Mesendoderm (in vitro differentiated cells): ENCODE results near the gene GDF15.

Experiments
- DNase-seq: peaks from one replicate; pipeline ENCODE4 v3.0.0; 2013
- H2AK5ac ChIP-seq: 2 replicates; pipeline ENCODE4 v1.6.1; 2013; ENCODE audit warnings: low read length, inconsistent platforms
- H2BK120ac ChIP-seq: 2 replicates; pipeline ENCODE4 v1.6.1; 2013; ENCODE audit warnings: low read depth, mild to moderate bottlenecking, low read length, moderate library complexity, mixed read lengths
- H2BK15ac ChIP-seq: replicated peaks from 2 replicates; pipeline ENCODE4 v1.6.1; 2013; ENCODE audit warnings: low read depth, mild to moderate bottlenecking, moderate library complexity
- H2BK5ac ChIP-seq: 2 replicates; pipeline ENCODE4 v1.6.1; 2013; ENCODE audit warnings: low read length, inconsistent platforms
- H3K18ac ChIP-seq: 2 replicates; pipeline ENCODE4 v1.6.1; 2013; ENCODE audit warnings: mild to moderate bottlenecking, low read length, mixed read lengths
- H3K23ac ChIP-seq: one replicate; pipeline ENCODE4 v1.6.1; 2013; ENCODE audit warnings: low read length
- H3K27ac ChIP-seq: 2 replicates; pipeline ENCODE4 v1.5.1; 2013; ENCODE audit warnings: low read depth, mild to moderate bottlenecking, inconsistent platforms, low read length, moderate library complexity
- H3K27me3 ChIP-seq: 2 replicates; pipeline ENCODE4 v1.6.1; 2013; ENCODE audit warnings: low read length, control low read depth, mild to moderate bottlenecking, inconsistent platforms; ENCODE audit not compliant: insufficient read depth, poor library complexity
- H3K36me3 ChIP-seq: 2 replicates; pipeline ENCODE4 v1.6.1; 2013; ENCODE audit warnings: low read length, inconsistent platforms; ENCODE audit not compliant: control insufficient read depth, insufficient read depth
- H3K4ac ChIP-seq: one replicate; pipeline ENCODE4 v1.6.1; 2013; ENCODE audit warnings: low read depth, mild to moderate bottlenecking, low read length, moderate library complexity
- H3K4me1 ChIP-seq: 2 replicates; pipeline ENCODE4 v1.6.1; 2013; ENCODE audit warnings: low read depth, low read length, inconsistent platforms; ENCODE audit not compliant: control insufficient read depth
- H3K4me2 ChIP-seq: 2 replicates; pipeline ENCODE4 v1.6.1; 2013; ENCODE audit warnings: low read length
- H3K4me3 ChIP-seq: 2 replicates; pipeline ENCODE4 v1.5.1; 2013; ENCODE audit warnings: mild to moderate bottlenecking, low read length
- H3K56ac ChIP-seq: one replicate; pipeline ENCODE4 v1.6.1; 2013; ENCODE audit warnings: low read length
- H3K79me1 ChIP-seq: 2 replicates; pipeline ENCODE4 v1.6.1; 2013; ENCODE audit warnings: low read length, inconsistent platforms
- H3K79me2 ChIP-seq: 2 replicates; pipeline ENCODE4 v1.6.1; 2013; ENCODE audit warnings: mild to moderate bottlenecking, low read length; ENCODE audit not compliant: control insufficient read depth, insufficient read depth
- H3K9ac ChIP-seq: 2 replicates; pipeline ENCODE4 v1.6.1; 2013; ENCODE audit warnings: low read length, inconsistent platforms
- H4K5ac ChIP-seq: one replicate; pipeline ENCODE4 v1.6.1; 2013; ENCODE audit warnings: low read length
- H4K8ac ChIP-seq: one replicate; pipeline ENCODE4 v1.6.1; 2013; ENCODE audit warnings: low read depth, mild to moderate bottlenecking, control low read depth, low read length, moderate library complexity
- WGBS: extraction: QIAGEN DNeasy Blood & Tissue Kit; methylation state at CpG from one replicate; pipeline ENCODE4 v1.1.7; 2013; ENCODE audit warnings: low lambda C conversion rate, missing lambda C conversion rate; ENCODE audit not compliant: insufficient coverage; ENCODE audit errors: extremely low coverage; 5-methylcytosine and 5-hydroxymethylcytosine counted together

The GDF15 gene

GRCh38 chr19:18427743-18428113 is 41.8 kb downstream of the GDF15 start:
- H3K27me3 ChIP-seq: no peaks in the 10 kb centered on the region
- no peak overlapping the region for H4K8ac ChIP-seq
- H3K23ac ChIP-seq: no peak overlapping the region
- no peak overlapping the region for H3K18ac ChIP-seq
- peaks cover 2% of the 10 kb centered on the region for H3K4me1 ChIP-seq
- H3K4me2 ChIP-seq: no peak overlapping the region
- H3K27ac ChIP-seq: no peak overlapping the region
- H3K36me3 ChIP-seq: no peaks in the 10 kb centered on the region
- peaks cover 4% of the 10 kb centered on the region for H3K79me1 ChIP-seq
- H2BK120ac ChIP-seq: no peak overlapping the region
- no peak overlapping the region for H3K4ac ChIP-seq
- no peak overlapping the region for H2BK5ac ChIP-seq
- H2AK5ac ChIP-seq: no peak overlapping the region
- H2BK15ac ChIP-seq: no peak overlapping the region
- no CpG with 5 or more reads among the region's 12 CpGs for WGBS
- no peak overlapping the region for H3K4me3 ChIP-seq
- DNase-seq: no peak
- H3K79me2 ChIP-seq: peaks cover 2% of the 10 kb centered on the region
- no peak overlapping the region for H4K5ac ChIP-seq
- no peak overlapping the region for H3K9ac ChIP-seq
- H3K56ac ChIP-seq: no peak overlapping the region

GRCh38 chr19:18428173-18428786 is 42.3 kb downstream of the GDF15 start:
- H3K4me2 ChIP-seq: no peak overlapping the region
- H3K4me3 ChIP-seq: no peak overlapping the region
- no peak overlapping the region for H3K27ac ChIP-seq
- H3K79me1 ChIP-seq: peaks cover 2% of the 10 kb centered on the region
- H3K36me3 ChIP-seq: no peaks in the 10 kb centered on the region
- no peak overlapping the region for H3K56ac ChIP-seq
- no peak overlapping the region for H3K4ac ChIP-seq
- H2BK15ac ChIP-seq: no peak overlapping the region
- WGBS: no CpG with 5 or more reads among the region's 17 CpGs
- H3K23ac ChIP-seq: no peak overlapping the region
- no peak overlapping the region for H4K8ac ChIP-seq
- H4K5ac ChIP-seq: no peak overlapping the region
- no peak overlapping the region for H2BK120ac ChIP-seq
- H3K27me3 ChIP-seq: no peaks in the 10 kb centered on the region
- DNase-seq: no peak
- peaks cover 2% of the 10 kb centered on the region for H3K4me1 ChIP-seq
- no peak overlapping the region for H3K18ac ChIP-seq
- H2BK5ac ChIP-seq: no peak overlapping the region
- no peak overlapping the region for H3K9ac ChIP-seq
- no peak overlapping the region for H2AK5ac ChIP-seq
- peaks cover under 1% of the 10 kb centered on the region for H3K79me2 ChIP-seq

GRCh38 chr19:18428787-18429674 is 43.1 kb downstream of the GDF15 start:
- Histone ChIP-seq H3K79me1 (no peaks in the 10 kb centered on the region), H4K8ac (no peak overlapping the region), H3K27ac (peak overlapping the region; percentile 79), H3K9ac (peak overlapping the region; percentile 69), H3K4me3 (no peak overlapping the region), H2BK5ac (no peak overlapping the region), H2BK15ac (no peak overlapping the region), H4K5ac (no peak overlapping the region), H2AK5ac (no peak overlapping the region), H2BK120ac (no peak overlapping the region), H3K18ac (peak overlapping the region; percentile 22), H3K23ac (no peak overlapping the region), H3K27me3 (no peaks in the 10 kb centered on the region), H3K36me3 (no peaks in the 10 kb centered on the region), H3K79me2 (no peaks in the 10 kb centered on the region), H3K4me1 (peaks cover 2% of the 10 kb centered on the region), H3K4me2 (peak overlapping the region; percentile 68), H3K56ac (peak overlapping the region; percentile 90), H3K4ac (peak overlapping the region; percentile 5)
- WGBS: no CpG with 5 or more reads among the region's 77 CpGs
- peak; percentile 97 for DNase-seq

GRCh38 chr19:18429717-18430416 is 43.9 kb downstream of the GDF15 start:
- no peaks in the 10 kb centered on the region for H3K36me3 ChIP-seq
- WGBS: no CpG with 5 or more reads among the region's 13 CpGs
- no peak overlapping the region for H3K4me3 ChIP-seq

GRCh38 chr19:18430417-18431144 is 44.6 kb downstream of the GDF15 start:
- no peak overlapping the region for H4K8ac ChIP-seq
- no peak overlapping the region for H3K9ac ChIP-seq
- H3K36me3 ChIP-seq: no peaks in the 10 kb centered on the region
- no peaks in the 10 kb centered on the region for H3K79me1 ChIP-seq
- H3K18ac ChIP-seq: no peak overlapping the region
- no peak overlapping the region for H3K27ac ChIP-seq
- H3K27me3 ChIP-seq: no peaks in the 10 kb centered on the region
- H2AK5ac ChIP-seq: no peak overlapping the region
- peaks cover 2% of the 10 kb centered on the region for H3K4me1 ChIP-seq
- no peak overlapping the region for H2BK15ac ChIP-seq
- no peak overlapping the region for H3K56ac ChIP-seq
- no peak overlapping the region for H3K4ac ChIP-seq
- no peaks in the 10 kb centered on the region for H3K79me2 ChIP-seq
- no CpG with 5 or more reads among the region's 21 CpGs for WGBS
- H3K4me2 ChIP-seq: no peak overlapping the region
- no peak overlapping the region for H3K4me3 ChIP-seq
- H2BK120ac ChIP-seq: no peak overlapping the region
- no peak overlapping the region for H3K23ac ChIP-seq
- no peak overlapping the region for H4K5ac ChIP-seq
- DNase-seq: no peak
- no peak overlapping the region for H2BK5ac ChIP-seq

More at GRCh38 chr19:18429717-18430416, 43.9 kb downstream of the GDF15 start:
- Histone ChIP-seq H2BK5ac (no peak overlapping the region), H3K79me2 (no peaks in the 10 kb centered on the region), H3K79me1 (no peaks in the 10 kb centered on the region), H2AK5ac (no peak overlapping the region), H3K4me2 (peak overlapping the region; percentile 36), H3K27me3 (no peaks in the 10 kb centered on the region), H2BK15ac (no peak overlapping the region), H2BK120ac (no peak overlapping the region), H3K4ac (peak overlapping the region; percentile 5), H4K8ac (no peak overlapping the region), H3K4me1 (peaks cover 2% of the 10 kb centered on the region), H3K56ac (peak overlapping the region; percentile 85), H3K27ac (peak overlapping the region; percentile 73), H4K5ac (no peak overlapping the region), H3K23ac (no peak overlapping the region), H3K18ac (peak overlapping the region; percentile 22), H3K9ac (peak overlapping the region; percentile 69)
- peak; percentile 51 for DNase-seq
